ENCODE data around the gene LRATD1.

Gene LRATD1

DNA sequence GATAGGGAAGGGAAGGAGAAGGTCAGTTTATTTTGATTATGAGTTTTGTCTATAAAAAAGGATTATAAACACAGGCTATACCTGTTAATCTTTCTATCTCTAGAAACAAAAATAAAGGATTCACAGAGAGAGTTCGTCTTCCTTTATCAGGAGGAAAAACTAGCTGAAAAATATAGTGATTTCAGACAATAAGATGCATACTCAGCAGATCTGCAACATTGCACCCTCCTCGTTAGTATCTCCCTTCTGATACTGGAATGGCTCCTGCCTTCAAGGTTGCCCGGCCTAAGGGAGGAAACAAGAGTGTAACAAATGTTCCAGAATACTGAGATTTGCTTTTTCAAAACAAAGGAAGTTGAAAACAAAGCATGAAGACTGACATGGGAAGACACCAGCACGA, 48.7 kb upstream of the LRATD1 start (continued):
- TF ChIP-seq ZNF561 (tag by site-specific recombination; IDR thresholded peaks at IDR 0.05; ENCODE audit: borderline replicate concordance) (no peak), ZNF37A (tag by site-specific recombination; IDR thresholded peaks at IDR 0.05) (no peak), ZSCAN30 (tag by site-specific recombination; IDR thresholded peaks at IDR 0.05) (no peak), ZNF16 (tag by site-specific recombination; IDR thresholded peaks at IDR 0.05; ENCODE audit: low read depth) (no peak), ZNF214 (tag by site-specific recombination; IDR thresholded peaks at IDR 0.05; ENCODE audit: borderline replicate concordance) (no peak), ZNF366 (tag by site-specific recombination; conservative IDR thresholded peaks at IDR 0.05) (no peak), ZNF514 (tag by site-specific recombination; IDR thresholded peaks at IDR 0.05) (no peak), ZNF19 (tag by site-specific recombination; IDR thresholded peaks at IDR 0.05; ENCODE audit: low read depth) (no peak), ZNF549 (tag by site-specific recombination; IDR thresholded peaks at IDR 0.05) (no peak)
- TF ChIP-seq, protein P1, sequence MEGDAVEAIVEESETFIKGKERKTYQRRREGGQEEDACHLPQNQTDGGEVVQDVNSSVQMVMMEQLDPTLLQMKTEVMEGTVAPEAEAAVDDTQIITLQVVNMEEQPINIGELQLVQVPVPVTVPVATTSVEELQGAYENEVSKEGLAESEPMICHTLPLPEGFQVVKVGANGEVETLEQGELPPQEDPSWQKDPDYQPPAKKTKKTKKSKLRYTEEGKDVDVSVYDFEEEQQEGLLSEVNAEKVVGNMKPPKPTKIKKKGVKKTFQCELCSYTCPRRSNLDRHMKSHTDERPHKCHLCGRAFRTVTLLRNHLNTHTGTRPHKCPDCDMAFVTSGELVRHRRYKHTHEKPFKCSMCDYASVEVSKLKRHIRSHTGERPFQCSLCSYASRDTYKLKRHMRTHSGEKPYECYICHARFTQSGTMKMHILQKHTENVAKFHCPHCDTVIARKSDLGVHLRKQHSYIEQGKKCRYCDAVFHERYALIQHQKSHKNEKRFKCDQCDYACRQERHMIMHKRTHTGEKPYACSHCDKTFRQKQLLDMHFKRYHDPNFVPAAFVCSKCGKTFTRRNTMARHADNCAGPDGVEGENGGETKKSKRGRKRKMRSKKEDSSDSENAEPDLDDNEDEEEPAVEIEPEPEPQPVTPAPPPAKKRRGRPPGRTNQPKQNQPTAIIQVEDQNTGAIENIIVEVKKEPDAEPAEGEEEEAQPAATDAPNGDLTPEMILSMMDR (tag by site-specific recombination; IDR thresholded peaks at IDR 0.05): no peak

DNA sequence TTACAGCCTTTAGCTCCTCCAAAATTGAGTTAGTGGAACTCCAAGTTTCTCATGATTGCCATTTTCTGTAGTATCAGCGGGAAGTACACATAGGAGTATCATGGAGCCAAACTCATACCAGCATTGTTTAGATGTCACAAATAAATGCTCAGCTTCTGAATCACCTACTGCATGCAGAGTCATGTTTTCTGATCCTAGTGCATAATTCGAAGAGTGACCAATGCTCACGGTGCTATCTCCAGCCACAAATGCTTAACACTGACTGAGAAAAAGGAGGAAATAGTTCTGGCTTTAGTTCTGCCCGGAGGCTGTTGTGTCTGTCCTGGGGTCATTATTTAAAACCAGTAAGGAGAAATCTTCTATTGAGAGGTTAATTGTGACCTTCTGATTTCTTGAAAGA, 45.4 kb upstream of the LRATD1 start:
- POLR2A ChIA-PET: no interaction called here
- Histone ChIP-seq H3K36me3 (ENCODE audit: control insufficient read depth in 2 of 2, insufficient read depth in 1 of 2, low read length in 2 of 2) (no peaks in the 10 kb centered on the region), H3K4me1 (ENCODE audit: control insufficient read depth, insufficient read depth, low read length) (no peaks in the 10 kb centered on the region), H3K9me3 (ENCODE audit: control insufficient read depth, insufficient read depth, low read depth, low read length) (no peaks in the 10 kb centered on the region), H3K4me3 (ENCODE audit: low read depth, low read length) (no peak overlapping the region), H3K27ac (ENCODE audit: extremely low read depth, low read depth, low read length) (no peak overlapping the region)
- CTCF ChIA-PET: no interaction called here
- TF ChIP-seq ZNF155 (tag by site-specific recombination; IDR thresholded peaks at IDR 0.05): no peak
- no peak for TF ChIP-seq ZNF223 (tag by site-specific recombination; IDR thresholded peaks at IDR 0.05)
- TF ChIP-seq ZNF274 (IDR thresholded peaks at IDR 0.05; ENCODE audit: low read length): no peak
- no peak for TF ChIP-seq ZNF274 (tag by site-specific recombination; IDR thresholded peaks at IDR 0.05; ENCODE audit: borderline replicate concordance)
- TF ChIP-seq, protein P2, sequence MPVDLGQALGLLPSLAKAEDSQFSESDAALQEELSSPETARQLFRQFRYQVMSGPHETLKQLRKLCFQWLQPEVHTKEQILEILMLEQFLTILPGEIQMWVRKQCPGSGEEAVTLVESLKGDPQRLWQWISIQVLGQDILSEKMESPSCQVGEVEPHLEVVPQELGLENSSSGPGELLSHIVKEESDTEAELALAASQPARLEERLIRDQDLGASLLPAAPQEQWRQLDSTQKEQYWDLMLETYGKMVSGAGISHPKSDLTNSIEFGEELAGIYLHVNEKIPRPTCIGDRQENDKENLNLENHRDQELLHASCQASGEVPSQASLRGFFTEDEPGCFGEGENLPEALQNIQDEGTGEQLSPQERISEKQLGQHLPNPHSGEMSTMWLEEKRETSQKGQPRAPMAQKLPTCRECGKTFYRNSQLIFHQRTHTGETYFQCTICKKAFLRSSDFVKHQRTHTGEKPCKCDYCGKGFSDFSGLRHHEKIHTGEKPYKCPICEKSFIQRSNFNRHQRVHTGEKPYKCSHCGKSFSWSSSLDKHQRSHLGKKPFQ (tag by site-specific recombination; IDR thresholded peaks at IDR 0.05): no peak
- TF ChIP-seq OVOL3 (tag by site-specific recombination; IDR thresholded peaks at IDR 0.05): no peak

DNA sequence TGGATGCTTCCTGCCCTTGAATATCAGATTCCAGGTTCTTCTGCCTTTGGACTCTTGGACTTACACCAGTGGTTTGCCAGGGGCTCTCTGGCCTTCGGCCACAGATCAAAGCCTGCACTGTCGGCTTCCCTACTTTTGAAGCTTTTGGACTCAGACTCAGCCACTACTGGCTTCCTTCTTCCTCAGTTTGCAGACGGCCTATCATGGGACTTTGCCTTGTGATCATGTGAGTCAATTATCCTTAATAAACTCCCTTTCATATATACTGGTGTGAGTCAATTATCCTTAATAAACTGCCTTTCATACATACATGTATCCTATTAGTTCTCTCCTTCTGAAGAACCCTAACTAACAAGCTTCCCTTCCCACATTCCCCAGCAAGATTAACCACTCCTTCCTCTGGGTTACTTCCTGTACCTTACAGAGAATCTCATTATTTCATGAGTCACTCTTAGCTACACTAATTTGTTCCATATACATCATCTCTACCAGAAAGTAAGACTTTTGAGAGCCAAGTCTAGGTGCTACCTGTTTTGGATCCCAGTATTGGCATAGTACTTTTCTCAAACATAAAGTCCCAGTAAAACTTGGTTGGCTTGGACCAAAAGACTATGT, 31.3 kb upstream of the LRATD1 start:
- CTCF ChIA-PET: interaction anchor here (0.6 kb wide), 2 partner anchors 24 to 1953 kb away, joined by 3 read pairs; no protein-coding TSS in a partner anchor
- no peak overlapping the region for H3K4me3 ChIP-seq (ENCODE audit: low read depth, low read length)
- POLR2A ChIA-PET: no interaction called here
- H3K27ac ChIP-seq (ENCODE audit: extremely low read depth, low read depth, low read length): no peak overlapping the region
- H3K36me3 ChIP-seq (ENCODE audit: control insufficient read depth in 2 of 2, insufficient read depth in 1 of 2, low read length in 2 of 2): no peaks in the 10 kb centered on the region
- no peaks in the 10 kb centered on the region for H3K9me3 ChIP-seq (ENCODE audit: control insufficient read depth, insufficient read depth, low read depth, low read length)
- H3K4me1 ChIP-seq (ENCODE audit: control insufficient read depth, insufficient read depth, low read length): no peaks in the 10 kb centered on the region
- no peak for TF ChIP-seq ZNF76 (tag by site-specific recombination; IDR thresholded peaks at IDR 0.05; ENCODE audit: borderline replicate concordance, low read depth)
- TF ChIP-seq GLIS1 (tag by site-specific recombination; IDR thresholded peaks at IDR 0.05): no peak
- TF ChIP-seq ZNF19 (tag by site-specific recombination; IDR thresholded peaks at IDR 0.05; ENCODE audit: low read depth): no peak
- no peak for TF ChIP-seq ZNF596 (tag by site-specific recombination; IDR thresholded peaks at IDR 0.05)
- no peak for TF ChIP-seq ZNF140 (tag by site-specific recombination; IDR thresholded peaks at IDR 0.05)
- TF ChIP-seq ZNF837 (tag by site-specific recombination; IDR thresholded peaks at IDR 0.05): no peak
- TF ChIP-seq, protein P3, sequence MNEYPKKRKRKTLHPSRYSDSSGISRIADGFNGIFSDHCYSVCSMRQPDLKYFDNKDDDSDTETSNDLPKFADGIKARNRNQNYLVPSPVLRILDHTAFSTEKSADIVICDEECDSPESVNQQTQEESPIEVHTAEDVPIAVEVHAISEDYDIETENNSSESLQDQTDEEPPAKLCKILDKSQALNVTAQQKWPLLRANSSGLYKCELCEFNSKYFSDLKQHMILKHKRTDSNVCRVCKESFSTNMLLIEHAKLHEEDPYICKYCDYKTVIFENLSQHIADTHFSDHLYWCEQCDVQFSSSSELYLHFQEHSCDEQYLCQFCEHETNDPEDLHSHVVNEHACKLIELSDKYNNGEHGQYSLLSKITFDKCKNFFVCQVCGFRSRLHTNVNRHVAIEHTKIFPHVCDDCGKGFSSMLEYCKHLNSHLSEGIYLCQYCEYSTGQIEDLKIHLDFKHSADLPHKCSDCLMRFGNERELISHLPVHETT (tag by site-specific recombination; IDR thresholded peaks at IDR 0.05): no peak
- TF ChIP-seq, protein P4, sequence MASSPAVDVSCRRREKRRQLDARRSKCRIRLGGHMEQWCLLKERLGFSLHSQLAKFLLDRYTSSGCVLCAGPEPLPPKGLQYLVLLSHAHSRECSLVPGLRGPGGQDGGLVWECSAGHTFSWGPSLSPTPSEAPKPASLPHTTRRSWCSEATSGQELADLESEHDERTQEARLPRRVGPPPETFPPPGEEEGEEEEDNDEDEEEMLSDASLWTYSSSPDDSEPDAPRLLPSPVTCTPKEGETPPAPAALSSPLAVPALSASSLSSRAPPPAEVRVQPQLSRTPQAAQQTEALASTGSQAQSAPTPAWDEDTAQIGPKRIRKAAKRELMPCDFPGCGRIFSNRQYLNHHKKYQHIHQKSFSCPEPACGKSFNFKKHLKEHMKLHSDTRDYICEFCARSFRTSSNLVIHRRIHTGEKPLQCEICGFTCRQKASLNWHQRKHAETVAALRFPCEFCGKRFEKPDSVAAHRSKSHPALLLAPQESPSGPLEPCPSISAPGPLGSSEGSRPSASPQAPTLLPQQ (tag by site-specific recombination; IDR thresholded peaks at IDR 0.05): no peak
- no peak for TF ChIP-seq ZNF157 (tag by site-specific recombination; IDR thresholded peaks at IDR 0.05)
- TF ChIP-seq, protein P5, sequence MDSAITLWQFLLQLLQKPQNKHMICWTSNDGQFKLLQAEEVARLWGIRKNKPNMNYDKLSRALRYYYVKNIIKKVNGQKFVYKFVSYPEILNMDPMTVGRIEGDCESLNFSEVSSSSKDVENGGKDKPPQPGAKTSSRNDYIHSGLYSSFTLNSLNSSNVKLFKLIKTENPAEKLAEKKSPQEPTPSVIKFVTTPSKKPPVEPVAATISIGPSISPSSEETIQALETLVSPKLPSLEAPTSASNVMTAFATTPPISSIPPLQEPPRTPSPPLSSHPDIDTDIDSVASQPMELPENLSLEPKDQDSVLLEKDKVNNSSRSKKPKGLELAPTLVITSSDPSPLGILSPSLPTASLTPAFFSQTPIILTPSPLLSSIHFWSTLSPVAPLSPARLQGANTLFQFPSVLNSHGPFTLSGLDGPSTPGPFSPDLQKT (IDR thresholded peaks at IDR 0.05; ENCODE audit: borderline replicate concordance, low read depth, low read length): no peak
- no peak for TF ChIP-seq EGR2 (tag by site-specific recombination; IDR thresholded peaks at IDR 0.05; ENCODE audit: low read depth)
- no peak for TF ChIP-seq ZNF223 (tag by site-specific recombination; IDR thresholded peaks at IDR 0.05)

Data from HEK293 (cell line).